ENCODE measurements around the gene TSPAN4. TPM values are rescaled to one million over a fixed set of nuclear protein-coding genes. Genes with fewer than 3 reads are reported as not detected.
A peak's percentile ranks its signal among the peaks of the same experiment; 100 is the strongest.

Gene TSPAN4
- total RNA-seq, 1 experiment from 2014 or later, result 26.9 TPM

DNA sequence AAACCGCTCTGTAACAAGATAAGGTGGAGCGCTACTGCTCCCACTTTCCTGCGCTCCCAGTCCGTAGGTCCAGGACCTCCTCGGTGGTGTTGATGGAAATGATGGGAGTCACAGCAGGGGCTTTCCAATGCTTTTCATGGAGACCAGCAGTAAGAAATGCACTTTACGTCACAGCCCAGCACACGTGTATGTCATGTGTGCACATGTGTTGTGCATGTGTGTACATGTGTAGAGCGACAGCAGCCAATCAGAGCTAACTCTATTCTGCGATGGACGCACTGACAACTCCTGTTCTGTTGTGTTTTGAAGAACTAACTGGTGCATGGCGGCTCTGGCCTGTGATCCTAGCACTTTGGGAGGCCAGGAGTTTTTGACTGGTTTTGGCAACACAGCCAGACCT, 66.8 kb downstream of the TSPAN4 start:
- Histone ChIP-seq H3K4me1 (no peaks in the 10 kb centered on the region), H3K36me3 (peaks cover 7% of the 10 kb centered on the region; the same call in 1 of the 2 replicates), H3K9me3 (replicated peaks) (no peaks in the 10 kb centered on the region), H3K4me3 (no peak overlapping the region; the same call in 1 of the 2 replicates), H3K27ac (no peak overlapping the region), H3K27me3 (no peaks in the 10 kb centered on the region)
- no peak for DNase-seq

DNA sequence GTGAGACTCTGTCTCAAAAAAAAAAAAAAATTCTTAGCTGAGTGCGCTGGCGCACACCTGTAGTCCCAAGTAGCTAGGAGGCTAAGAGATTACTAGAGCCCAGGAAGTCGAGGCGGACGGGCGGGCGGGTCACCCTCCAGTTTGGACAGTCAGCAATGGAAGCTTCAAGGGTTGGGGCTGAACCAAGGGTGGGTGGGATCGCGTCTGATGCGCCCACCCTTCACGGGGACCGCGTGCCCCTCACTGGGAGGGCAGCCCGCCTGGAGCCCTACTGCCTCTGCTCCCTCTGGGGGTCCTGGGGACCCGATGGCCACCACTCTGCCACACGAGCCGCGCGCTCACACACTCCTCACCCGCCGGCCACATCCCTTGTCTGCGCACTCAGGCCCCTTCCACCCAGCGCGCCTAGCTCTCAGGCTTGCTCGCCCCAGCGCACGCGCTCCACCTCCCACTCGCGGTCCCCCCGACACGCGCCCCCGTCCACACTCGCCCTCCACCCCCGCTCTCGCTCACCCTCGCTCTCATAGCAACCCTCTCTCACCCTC, 67.5 kb downstream of the TSPAN4 start:
- no peaks in the 10 kb centered on the region for H3K9me3 ChIP-seq (replicated peaks)
- 0 out of 2 replicates have a peak, but pooled peaks cover 4% of the 10 kb centered on the region for H3K36me3 ChIP-seq
- DNase-seq, result no peak
- peak overlapping the region; percentile 44; the same call in 1 of the 2 replicates for H3K27ac ChIP-seq
- H3K4me1 ChIP-seq, result no peaks in the 10 kb centered on the region
- H3K4me3 ChIP-seq, result peak overlapping the region; percentile 100
- no peaks in the 10 kb centered on the region for H3K27me3 ChIP-seq

DNA sequence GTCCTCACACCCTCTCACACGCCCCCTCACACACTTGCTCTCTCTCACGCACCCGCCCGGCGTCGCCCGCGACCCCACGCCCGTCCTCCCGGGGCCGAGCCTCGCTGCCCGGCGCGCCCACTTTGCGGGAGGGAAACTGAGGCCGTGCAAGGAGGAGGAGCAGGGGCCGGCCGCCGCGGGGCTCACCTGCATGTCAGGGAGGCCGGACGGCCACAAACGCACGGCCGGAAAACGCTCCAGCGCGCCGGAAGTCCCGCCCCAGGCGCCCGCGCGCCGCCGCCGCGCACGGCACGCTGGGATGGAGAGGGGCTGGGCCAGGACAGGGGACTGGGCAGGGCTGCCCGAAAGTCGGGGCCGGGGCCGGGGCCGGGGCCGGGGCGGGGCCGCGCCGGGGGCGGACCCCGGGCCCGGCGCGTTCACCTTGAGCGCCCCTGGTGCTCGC, 68.0 kb downstream of the TSPAN4 start, which contains the start of gene CHID1:
CHID1 (minus strand) TSS at position 222 of the 442 bp plus-strand sequence. CDS start 5,994 bp downstream, outside the sequence.
- no peaks in the 10 kb centered on the region for H3K9me3 ChIP-seq (replicated peaks)
- peak; percentile 85 to 86 for DNase-seq
- H3K36me3 ChIP-seq, result 0 out of 2 replicates have a peak, but pooled peaks cover 4% of the 10 kb centered on the region
- H3K4me1 ChIP-seq, result no peaks in the 10 kb centered on the region
- no peaks in the 10 kb centered on the region for H3K27me3 ChIP-seq
- peak within 1 kb of the TSS; percentile 72 for H3K27ac ChIP-seq
- peak within 1 kb of the TSS; percentile 100 for H3K4me3 ChIP-seq

DNA sequence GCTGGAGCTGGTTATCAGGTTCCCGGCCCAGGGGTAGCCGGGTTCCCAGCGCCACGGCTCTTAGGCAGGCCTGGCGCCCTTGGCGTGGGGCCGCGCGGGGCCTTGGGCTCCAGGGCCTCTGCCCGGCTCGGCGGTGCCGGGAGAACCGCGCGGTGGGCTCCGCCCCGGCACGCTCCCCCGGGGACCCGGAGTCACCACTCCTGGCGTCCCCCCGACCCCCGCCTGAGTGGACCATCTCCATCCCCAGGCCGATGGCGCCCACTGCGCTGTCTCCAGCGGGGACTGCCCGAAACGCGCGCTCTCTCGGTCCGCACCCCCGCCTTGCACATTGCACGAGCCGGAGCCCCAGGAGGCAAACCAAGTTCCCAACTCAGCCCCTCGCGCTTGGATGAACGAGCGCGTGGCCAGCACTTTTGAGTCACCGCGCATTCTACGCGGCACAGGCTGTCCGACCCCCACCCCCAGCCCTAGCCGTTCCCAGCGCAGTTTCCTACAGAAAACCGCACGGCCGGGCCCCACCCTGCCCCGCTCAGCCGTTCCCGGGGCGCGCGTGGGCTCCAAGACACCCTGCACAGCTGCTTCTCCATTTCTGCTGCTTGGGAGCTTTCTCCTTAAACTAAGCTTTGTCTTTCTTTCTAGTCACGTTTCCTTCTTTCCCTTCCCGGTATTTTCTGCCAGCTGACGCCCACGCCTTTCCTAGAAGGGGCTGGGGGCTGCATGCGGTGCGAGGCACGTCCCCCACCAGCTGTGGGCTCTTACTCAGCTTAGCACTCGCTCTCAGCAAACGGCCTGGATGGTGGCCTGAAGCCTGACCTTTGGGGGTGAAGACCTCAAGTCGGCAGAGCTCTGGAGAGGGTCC, 68.6 kb downstream of the TSPAN4 start:
- Histone ChIP-seq H3K4me1 (no peaks in the 10 kb centered on the region), H3K9me3 (replicated peaks) (no peaks in the 10 kb centered on the region), H3K27me3 (no peaks in the 10 kb centered on the region), H3K36me3 (0 out of 2 replicates have a peak, but pooled peaks cover 4% of the 10 kb centered on the region), H3K27ac (peak overlapping the region; percentile 72), H3K4me3 (peak overlapping the region; percentile 100)
- peak; percentile 56 to 57 for DNase-seq

DNA sequence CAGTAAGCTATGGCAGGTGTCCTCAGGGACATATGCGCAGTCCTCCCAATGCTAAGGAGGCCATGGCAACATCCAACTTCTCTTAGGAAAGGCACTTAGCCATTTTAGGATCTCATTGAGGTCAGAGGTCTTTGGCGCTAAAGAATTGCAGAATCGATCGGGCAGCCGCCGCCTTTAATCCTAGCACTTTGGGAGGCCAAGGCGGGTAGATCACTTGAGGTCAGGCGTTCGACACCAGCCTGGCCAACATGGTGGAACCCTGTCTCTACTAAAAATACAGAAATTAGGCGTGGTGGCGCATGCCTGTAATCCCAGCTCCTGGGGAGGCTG, 69.2 kb downstream of the TSPAN4 start:
- Histone ChIP-seq H3K27me3 (no peaks in the 10 kb centered on the region), H3K4me1 (no peaks in the 10 kb centered on the region), H3K36me3 (0 out of 2 replicates have a peak, but pooled peaks cover 4% of the 10 kb centered on the region), H3K27ac (no peak overlapping the region), H3K4me3 (no peak overlapping the region), H3K9me3 (replicated peaks) (no peaks in the 10 kb centered on the region)
- DNase-seq, result no peak

DNA sequence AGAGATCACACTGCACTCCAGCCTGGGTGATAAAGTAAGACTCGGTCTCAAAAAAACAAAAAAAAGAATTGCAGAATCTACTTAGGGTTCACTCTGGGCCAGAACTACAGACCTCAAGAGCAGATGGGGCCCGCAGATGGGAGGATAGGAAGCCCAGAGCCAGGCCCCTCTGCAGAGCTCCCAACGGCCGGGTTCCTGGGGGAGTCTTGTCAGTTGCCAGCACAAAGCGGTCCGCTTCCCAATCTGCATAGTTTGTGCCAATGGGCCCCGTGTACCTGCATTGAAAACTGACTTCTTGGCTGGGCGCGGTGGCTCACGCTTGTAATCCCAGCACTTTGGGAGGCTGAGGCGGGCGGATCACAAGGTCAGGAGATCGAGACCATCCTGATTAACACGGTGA, 69.6 kb downstream of the TSPAN4 start:
- no peak overlapping the region for H3K27ac ChIP-seq
- no peak overlapping the region for H3K4me3 ChIP-seq
- DNase-seq, result no peak

DNA sequence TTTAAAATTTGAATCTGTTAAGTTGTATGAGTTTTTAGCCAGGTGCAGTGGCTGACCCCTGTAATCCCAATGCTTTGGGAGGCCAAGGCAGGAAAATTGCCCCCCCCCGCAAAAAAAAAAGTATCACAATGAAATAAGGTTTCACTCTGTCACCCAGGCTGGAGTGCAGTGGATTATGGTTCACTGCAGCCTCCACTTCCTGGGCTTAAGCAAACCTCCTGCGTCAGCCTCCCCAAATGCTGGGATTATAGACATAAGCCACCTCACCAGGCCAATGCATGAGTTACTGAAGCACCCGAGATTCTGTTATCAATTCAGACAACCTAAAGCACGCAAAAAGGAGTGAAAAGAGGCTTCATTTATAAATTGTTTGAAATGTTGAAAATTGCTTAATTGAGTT, 70.4 kb downstream of the TSPAN4 start:
- Histone ChIP-seq H3K9me3 (replicated peaks) (no peaks in the 10 kb centered on the region), H3K27me3 (no peaks in the 10 kb centered on the region), H3K36me3 (0 out of 2 replicates have a peak, but pooled peaks cover 4% of the 10 kb centered on the region), H3K27ac (no peak overlapping the region), H3K4me3 (no peak overlapping the region), H3K4me1 (no peaks in the 10 kb centered on the region)
- no peak for DNase-seq

More for the DNA sequence above, 69.6 kb downstream of the TSPAN4 start:
- Histone ChIP-seq H3K27me3 (no peaks in the 10 kb centered on the region), H3K9me3 (replicated peaks) (no peaks in the 10 kb centered on the region), H3K36me3 (0 out of 2 replicates have a peak, but pooled peaks cover 4% of the 10 kb centered on the region), H3K4me1 (no peaks in the 10 kb centered on the region)

DNA sequence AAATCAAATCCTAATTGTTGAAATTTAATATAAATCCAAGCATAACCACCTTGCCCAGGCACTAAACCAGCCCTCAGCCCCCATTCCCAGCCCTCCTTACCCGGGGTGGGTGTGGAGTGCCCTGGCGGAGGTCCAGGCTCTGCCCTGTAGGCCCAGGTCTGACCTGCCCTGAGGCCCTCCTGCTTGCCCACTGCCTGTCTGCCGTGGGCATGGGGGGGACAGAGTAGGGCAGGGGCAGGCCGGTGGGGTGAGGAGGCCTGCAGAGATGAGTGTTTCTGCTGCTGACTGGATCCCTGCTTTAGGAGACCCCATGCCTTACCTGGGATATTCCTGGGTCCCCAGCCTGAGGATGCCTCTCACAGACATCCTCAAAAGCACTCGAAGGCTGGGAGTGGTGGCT, 71.6 kb downstream of the TSPAN4 start:
- no peaks in the 10 kb centered on the region for H3K4me1 ChIP-seq
- H3K27ac ChIP-seq, result no peak overlapping the region
- no peaks in the 10 kb centered on the region for H3K36me3 ChIP-seq
- no peak for DNase-seq
- no peak overlapping the region for H3K4me3 ChIP-seq
- no peaks in the 10 kb centered on the region for H3K27me3 ChIP-seq
- H3K9me3 ChIP-seq (replicated peaks), result no peaks in the 10 kb centered on the region

DNA sequence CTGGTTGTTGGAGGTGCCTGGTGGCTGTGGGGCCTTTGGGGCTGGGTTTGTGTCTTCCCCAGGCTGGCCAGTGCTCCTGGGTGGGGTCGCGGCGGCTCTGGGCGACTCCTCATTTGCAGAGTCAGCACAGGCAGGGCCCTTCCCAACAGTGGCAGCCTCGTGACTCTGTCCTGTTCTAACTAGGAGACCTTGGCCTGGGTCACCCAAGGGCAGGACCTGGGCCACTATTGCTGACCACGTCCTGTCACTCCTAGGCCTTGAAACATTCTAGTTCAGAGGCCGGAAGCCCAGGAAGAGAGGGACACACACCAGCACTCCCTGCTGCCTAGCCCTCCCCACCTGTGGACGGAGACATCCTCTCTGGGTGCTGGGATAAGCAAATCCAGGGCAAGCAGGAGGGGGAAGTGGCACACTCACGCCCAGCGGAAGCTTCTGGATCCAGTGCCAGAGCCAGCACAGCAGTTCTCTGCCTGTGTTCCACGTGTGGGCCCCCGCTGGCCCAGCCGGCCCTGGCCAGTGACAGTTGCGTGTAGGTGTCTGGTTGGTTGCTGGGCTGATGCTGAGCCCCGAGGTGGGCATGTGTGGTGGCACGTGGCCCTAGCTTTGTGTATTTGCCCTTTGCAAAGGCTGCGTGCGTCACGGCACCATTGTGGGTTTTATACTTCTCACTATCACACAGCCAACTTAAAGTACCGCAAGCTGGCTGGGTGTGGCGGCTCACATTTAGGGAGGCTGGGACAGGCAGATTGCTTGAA, 72.3 kb downstream of the TSPAN4 start:
- Histone ChIP-seq H3K4me3 (no peak overlapping the region), H3K9me3 (replicated peaks) (no peaks in the 10 kb centered on the region), H3K36me3 (no peaks in the 10 kb centered on the region), H3K4me1 (no peaks in the 10 kb centered on the region), H3K27ac (no peak overlapping the region), H3K27me3 (no peaks in the 10 kb centered on the region)
- no peak for DNase-seq

Other genes starting within 250 kb of the TSPAN4 start
- gene IRF7, start 226.9 kb upstream of the TSPAN4 start, total RNA-seq (2014; rRNA removed; shearing (Covaris generic)), result 3.6 and 5.8 TPM in 2 replicates
- not detected in 2 replicates for gene CDHR5, start 217.9 kb upstream of the TSPAN4 start, total RNA-seq (2014; rRNA removed; shearing (Covaris generic))
- not detected in 2 replicates for gene SCT, start 215.7 kb upstream of the TSPAN4 start, total RNA-seq (2014; rRNA removed; shearing (Covaris generic))
- not detected in 2 replicates for gene DRD4, start 205.6 kb upstream of the TSPAN4 start, total RNA-seq (2014; rRNA removed; shearing (Covaris generic))
- gene DEAF1, start 147.6 kb upstream of the TSPAN4 start, total RNA-seq (2014; rRNA removed; shearing (Covaris generic)), result 26.6 and 33.6 TPM in 2 replicates
- 10.7 and 17.7 TPM in 2 replicates for gene TMEM80, start 147.0 kb upstream of the TSPAN4 start, total RNA-seq (2014; rRNA removed; shearing (Covaris generic))
- gene EPS8L2, start 136.6 kb upstream of the TSPAN4 start, total RNA-seq (2014; rRNA removed; shearing (Covaris generic)), result 12.7 and 18.5 TPM in 2 replicates
- 107 and 108 TPM in 2 replicates for gene TALDO1, start 95.4 kb upstream of the TSPAN4 start, total RNA-seq (2014; rRNA removed; shearing (Covaris generic))
- 28.9 and 39.9 TPM in 2 replicates for gene GATD1, start 65.4 kb upstream of the TSPAN4 start, total RNA-seq (2014; rRNA removed; shearing (Covaris generic))
- 1.5 TPM in 2 replicates for gene CEND1, start 52.8 kb upstream of the TSPAN4 start, total RNA-seq (2014; rRNA removed; shearing (Covaris generic))
- gene SLC25A22, start 44.6 kb upstream of the TSPAN4 start, total RNA-seq (2014; rRNA removed; shearing (Covaris generic)), result 20.2 and 22.4 TPM in 2 replicates
- gene PIDD1, start 37.6 kb upstream of the TSPAN4 start, total RNA-seq (2014; rRNA removed; shearing (Covaris generic)), result 18.3 and 21.2 TPM in 2 replicates
- 1,150 and 1,247 TPM in 2 replicates for gene RPLP2, start 32.9 kb upstream of the TSPAN4 start, total RNA-seq (2014; rRNA removed; shearing (Covaris generic))
- 16.5 and 19.6 TPM in 2 replicates for gene PNPLA2, start 23.9 kb upstream of the TSPAN4 start, total RNA-seq (2014; rRNA removed; shearing (Covaris generic))
- gene CRACR2B, start 14.9 kb upstream of the TSPAN4 start, total RNA-seq (2014; rRNA removed; shearing (Covaris generic)), result 1.6 and 1.9 TPM in 2 replicates
- gene CD151, start 9.9 kb upstream of the TSPAN4 start, total RNA-seq (2014; rRNA removed; shearing (Covaris generic)), result 122 and 133 TPM in 2 replicates
- 292 and 344 TPM in 2 replicates for gene POLR2L, start 323 bp upstream of the TSPAN4 start, total RNA-seq (2014; rRNA removed; shearing (Covaris generic))
- 51.4 and 56.7 TPM in 2 replicates for gene CHID1, start 68.0 kb downstream of the TSPAN4 start, total RNA-seq (2014; rRNA removed; shearing (Covaris generic))
- gene AP2A2, start 83.0 kb downstream of the TSPAN4 start, total RNA-seq (2014; rRNA removed; shearing (Covaris generic)), result 40.6 and 42.6 TPM in 2 replicates
- not detected in 2 replicates for gene MUC6, start 193.9 kb downstream of the TSPAN4 start, total RNA-seq (2014; rRNA removed; shearing (Covaris generic))
- 0.06 and 0.08 TPM in 2 replicates for gene MUC2, start 232.0 kb downstream of the TSPAN4 start, total RNA-seq (2014; rRNA removed; shearing (Covaris generic))

All from SJCRH30 (cell line).